Gastroesophageal sphincter (tissue), 4 donors: ENCODE data around the gene AFP. TPM values are rescaled to one million over a fixed set of nuclear protein-coding genes. Genes with fewer than 3 reads are reported as not detected.

Source experiments
- ATAC-seq: fragments of 150-250 bp; one replicate; pipeline ENCODE4 v1.9.1; 2016; ENCODE audit warnings: mild to moderate bottlenecking, moderate library complexity
- H3K27ac ChIP-seq, 4 donors: fragments of 200-600 bp; sonication (generic) in 3 of 4; 1 replicate in 3 of 4; 2 replicates in 1 of 4; pipeline ENCODE4 v1.5.1; 2016 to 2019
- H3K27me3 ChIP-seq: fragments of 200-600 bp; sonication (generic); one replicate; pipeline ENCODE4 v1.5.1; 2019
- H3K36me3 ChIP-seq, 2 donors: fragments of 200-600 bp; sonication (generic); one replicate each; pipeline ENCODE4 v1.5.1; 2019; ENCODE audit warnings: control low read depth in 1 of 2
- H3K4me1 ChIP-seq, 3 donors: fragments of 200-600 bp; sonication (generic); 1 replicate in 2 of 3; 2 replicates in 1 of 3; pipeline ENCODE4 v1.5.1; 2016 to 2019; ENCODE audit warnings: control low read depth in 2 of 3
- H3K4me3 ChIP-seq, 2 donors: fragments of 200-600 bp; sonication (generic); one replicate each; pipeline ENCODE4 v1.5.1; 2019; ENCODE audit warnings: mild to moderate bottlenecking in 1 of 2, moderate library complexity in 1 of 2
- H3K9me3 ChIP-seq, 3 donors: fragments of 200-600 bp; sonication (generic); one replicate each; pipeline ENCODE4 v1.5.1; 2017 to 2019; ENCODE audit warnings: control low read depth in 2 of 3
- CTCF ChIP-seq, 4 experiments: fragments of 200-600 bp in 2 of 4; fragments of 450-650 bp in 2 of 4; sonication (generic) in 1 of 4; IDR thresholded peaks; one replicate each; pipeline ENCODE4 v1.5.1; 2017 to 2019; ENCODE audit warnings: antibody characterized with exemption in 4 of 4, mild to moderate bottlenecking in 2 of 4, moderate library complexity in 2 of 4
- EP300 ChIP-seq: sonication (generic); formaldehyde crosslinking; IDR thresholded peaks from one replicate; pipeline ENCODE4 v1.6.1; 2017; ENCODE audit warnings: antibody characterized with exemption, mild to moderate bottlenecking
- POLR2A ChIP-seq, 2 donors: fragments of 450-650 bp; IDR thresholded peaks; one replicate each; pipeline ENCODE4 v1.6.1; 2017; ENCODE audit warnings: antibody characterized with exemption in 2 of 2, mild to moderate bottlenecking in 2 of 2, moderate library complexity in 1 of 2
- POLR2AphosphoS5 ChIP-seq: sonication (generic); formaldehyde crosslinking; IDR thresholded peaks from one replicate; pipeline ENCODE4 v1.6.1; 2017; ENCODE audit warnings: antibody characterized with exemption
- WGBS, 2 donors: methylation state at CpG; one replicate each; pipeline ENCODE4 v1.1.5; 2018; ENCODE audit warnings: low coverage in 1 of 2; 5-methylcytosine and 5-hydroxymethylcytosine counted together
- total RNA-seq, 4 donors: library from RNA; depleted of rRNA; stranded (reverse); fragments of >200 nt; gene quantifications; one replicate each; pipeline ENCODE4 v1.1.0, GENCODE V29; 2016

Gene AFP
- total RNA-seq, 4 donors from 2014 or later: not detected

GRCh38 chr4:73453701-73454005 is 17.6 kb downstream of the AFP start:
- Histone ChIP-seq H3K27me3 (no peaks in the 10 kb centered on the region), H3K36me3 (no peaks in the 10 kb centered on the region), H3K4me1 (no peaks in the 10 kb centered on the region), H3K9me3 (no peaks in the 10 kb centered on the region), H3K27ac (no peak overlapping the region), H3K4me3 (no peak overlapping the region)
- no peak for ATAC-seq
- TF ChIP-seq POLR2A (IDR thresholded peaks at IDR 0.05): no peak
- no peak for TF ChIP-seq CTCF (IDR thresholded peaks at IDR 0.05)
- TF ChIP-seq EP300: no peak
- no peak for TF ChIP-seq POLR2AphosphoS5

- Histone ChIP-seq H3K36me3 (no peaks in the 10 kb centered on the region), H3K4me3 (no peak overlapping the region), H3K27ac (no peak overlapping the region), H3K27me3 (no peaks in the 10 kb centered on the region), H3K9me3 (no peaks in the 10 kb centered on the region), H3K4me1 (no peaks in the 10 kb centered on the region)
- 84 to 94% methylated on average over 3 of the region's 3 CpGs for WGBS, 2 donors
- no peak for ATAC-seq
- no peak for TF ChIP-seq POLR2A (IDR thresholded peaks at IDR 0.05)
- no peak for TF ChIP-seq CTCF (IDR thresholded peaks at IDR 0.05)
Measured at GRCh38 chr4:73454920-73455319, 18.9 kb downstream of the AFP start.

GRCh38 chr4:73456177-73457022 is 20.4 kb downstream of the AFP start:
- Histone ChIP-seq H3K4me1 (no peaks in the 10 kb centered on the region), H3K9me3 (no peaks in the 10 kb centered on the region), H3K4me3 (no peak overlapping the region), H3K27ac (no peak overlapping the region), H3K36me3 (no peaks in the 10 kb centered on the region), H3K27me3 (no peaks in the 10 kb centered on the region)
- no peak for TF ChIP-seq POLR2AphosphoS5
- TF ChIP-seq CTCF (IDR thresholded peaks at IDR 0.05): no peak
- TF ChIP-seq POLR2A (IDR thresholded peaks at IDR 0.05): no peak
- TF ChIP-seq EP300: no peak
- WGBS, 2 donors: 81 to 87% methylated on average over 4 to 5 of the region's 5 CpGs
- no peak for ATAC-seq

- no peak overlapping the region for H3K27ac ChIP-seq
- H3K4me3 ChIP-seq: no peak overlapping the region
- no peaks in the 10 kb centered on the region for H3K27me3 ChIP-seq
- no peaks in the 10 kb centered on the region for H3K9me3 ChIP-seq
- H3K36me3 ChIP-seq: no peaks in the 10 kb centered on the region
- TF ChIP-seq POLR2AphosphoS5 (no peak), POLR2A (IDR thresholded peaks at IDR 0.05) (no peak), CTCF (IDR thresholded peaks at IDR 0.05) (no peak), EP300 (no peak)
- no peak for ATAC-seq
- WGBS, 2 donors: 68 to 74% methylated on average over 4 of the region's 4 CpGs
- no peaks in the 10 kb centered on the region for H3K4me1 ChIP-seq
Measured at GRCh38 chr4:73458184-73459047, 22.4 kb downstream of the AFP start.

- no peaks in the 10 kb centered on the region for H3K4me1 ChIP-seq
- H3K27ac ChIP-seq: no peak overlapping the region
- no peak overlapping the region for H3K4me3 ChIP-seq
- H3K9me3 ChIP-seq: no peaks in the 10 kb centered on the region
- no peak for ATAC-seq
- no peaks in the 10 kb centered on the region for H3K36me3 ChIP-seq
- 59 to 69% methylated on average over 3 of the region's 3 CpGs for WGBS, 2 donors
- TF ChIP-seq EP300 (no peak), CTCF (IDR thresholded peaks at IDR 0.05) (no peak), POLR2A (IDR thresholded peaks at IDR 0.05) (no peak), POLR2AphosphoS5 (no peak)
- H3K27me3 ChIP-seq: no peaks in the 10 kb centered on the region
Measured at GRCh38 chr4:73459048-73459421, 23.0 kb downstream of the AFP start.
